ENCODE results near the gene KCNJ16.

- no peak for TF ChIP-seq CTCF (IDR thresholded peaks at IDR 0.05)
- no peak for TF ChIP-seq POLR2A (IDR thresholded peaks at IDR 0.05)
Observed at GRCh38 chr17:70074236-70074830, 692 bp upstream of the KCNJ16 start.
